SK-N-SH (cell line): ENCODE results near the gene XRRA1. TPM values are rescaled to one million over a fixed set of nuclear protein-coding genes. Genes with fewer than 3 reads are reported as not detected.

Experiments
- CTCF ChIA-PET: fragments of 300-600, 350-600 bp; formaldehyde crosslinking; extraction: SDS; loops from one replicate; lab custom pipeline; 2021; lab: Yijun Ruan, JAX
- POLR2A ChIA-PET: fragments of 350-600 bp; sonication (Branson Sonifier 250); formaldehyde crosslinking; extraction: SDS; loops from one replicate; lab custom pipeline; 2020; ENCODE audit warnings: antibody characterized with exemption, inconsistent platforms; lab: Yijun Ruan, JAX
- DNase-seq: peaks from one replicate; pipeline ENCODE4 v3.0.0; 2012
- H2AFZ ChIP-seq: fragments of 200-600 bp; sonication (generic); 2 replicates; pipeline ENCODE4 v1.8.1; 2016; ENCODE audit warnings: antibody characterized with exemption, mild to moderate bottlenecking, low read depth
- H3F3A ChIP-seq: fragments of 200-600 bp; sonication (generic); replicated peaks from 2 replicates; pipeline ENCODE3; 2016; ENCODE audit warnings: antibody characterized with exemption, mild to moderate bottlenecking; ENCODE audit not compliant: insufficient read depth
- H3K27ac ChIP-seq, 2 experiments: fragments of 200-500 bp in 1 of 2; fragments of 200-600 bp in 1 of 2; sonication (Bioruptor generic) in 1 of 2; sonication (generic), shearing (Covaris generic) in 1 of 2; 2 replicates each; pipeline versions ENCODE4 v1.5.1 to v1.6.1; 2014 to 2016; ENCODE audit warnings: low read depth in 2 of 2, inconsistent platforms in 1 of 2, low read length in 1 of 2, mild to moderate bottlenecking in 1 of 2, mixed read lengths in 1 of 2
- H3K27me3 ChIP-seq: fragments of 200-600 bp; sonication (generic), shearing (Covaris generic); 2 replicates; pipeline ENCODE4 v1.6.1; 2016; ENCODE audit warnings: mixed run types; ENCODE audit not compliant: insufficient read depth
- H3K36me3 ChIP-seq, 2 experiments: fragments of 200-500 bp in 1 of 2; fragments of 200-600 bp in 1 of 2; sonication (Bioruptor generic) in 1 of 2; sonication (generic) in 1 of 2; replicated peaks in 1 of 2; 2 replicates each; pipeline versions ENCODE3 to v1.5.1; 2014 to 2016; ENCODE audit warnings: low read length in 1 of 2, mild to moderate bottlenecking in 1 of 2; ENCODE audit not compliant: insufficient read depth in 2 of 2, control insufficient read depth in 1 of 2
- H3K4me1 ChIP-seq, 2 experiments: fragments of 200-500 bp in 1 of 2; fragments of 200-600 bp in 1 of 2; sonication (Bioruptor generic) in 1 of 2; sonication (generic), shearing (Covaris generic) in 1 of 2; 2 replicates each; pipeline versions ENCODE4 v1.5.1 to v1.6.1; 2014 to 2016; ENCODE audit warnings: low read depth in 1 of 2, low read length in 1 of 2, mixed run types in 1 of 2; ENCODE audit not compliant: insufficient read depth in 2 of 2, control insufficient read depth in 1 of 2
- H3K4me2 ChIP-seq: fragments of 200-600 bp; sonication (generic), shearing (Covaris generic); 2 replicates; pipeline ENCODE4 v1.6.1; 2017; ENCODE audit warnings: mixed run types
- H3K4me3 ChIP-seq, 2 experiments: fragments of 200-500 bp in 1 of 2; fragments of 200-600 bp in 1 of 2; sonication (Bioruptor generic) in 1 of 2; sonication (generic), shearing (Covaris generic) in 1 of 2; 2 replicates each; pipeline versions ENCODE4 v1.5.1 to v1.8.1; 2014 to 2016; ENCODE audit warnings: low read depth in 2 of 2, inconsistent platforms in 1 of 2, low read length in 1 of 2, mild to moderate bottlenecking in 1 of 2, mixed read lengths in 1 of 2, moderate library complexity in 1 of 2
- H3K79me2 ChIP-seq: fragments of 200-600 bp; sonication (generic); 2 replicates; pipeline ENCODE4 v1.8.1; 2017; ENCODE audit warnings: mild to moderate bottlenecking; ENCODE audit not compliant: insufficient read depth
- H3K9ac ChIP-seq: fragments of 200-600 bp; sonication (generic); 2 replicates; pipeline ENCODE4 v1.6.1; 2017; ENCODE audit warnings: mixed run types
- H3K9me2 ChIP-seq: fragments of 200-600 bp; sonication (generic); 2 replicates; pipeline ENCODE4 v1.6.1; 2017; ENCODE audit warnings: mixed run types
- H3K9me3 ChIP-seq: fragments of 200-600 bp; sonication (generic); 2 replicates; pipeline ENCODE4 v1.6.1; 2017; ENCODE audit warnings: mixed run types, mild to moderate bottlenecking, moderate library complexity
- H4K20me1 ChIP-seq: fragments of 200-600 bp; sonication (generic); 2 replicates; pipeline ENCODE4 v1.6.1; 2017; ENCODE audit warnings: mild to moderate bottlenecking, mixed run types; ENCODE audit not compliant: insufficient read depth
- EP300 ChIP-seq, 2 experiments: IDR thresholded peaks; 2 replicates each; pipeline versions ENCODE4 v1.4.0 to v1.6.1; 2012; ENCODE audit warnings: borderline replicate concordance in 1 of 2, low read depth in 1 of 2, low read length in 1 of 2
- IRF3 ChIP-seq: fragments of 150-350 bp; IDR thresholded peaks from 2 replicates; pipeline ENCODE4 v1.6.1; 2016; ENCODE audit warnings: mild to moderate bottlenecking, low read depth, low read length
- JUND ChIP-seq: IDR thresholded peaks from 2 replicates; pipeline ENCODE4 v1.4.0; 2012
- MEF2A ChIP-seq: IDR thresholded peaks from 2 replicates; pipeline ENCODE4 v1.4.0; 2012; ENCODE audit warnings: low read depth, borderline replicate concordance
- NFIC ChIP-seq: IDR thresholded peaks from 2 replicates; pipeline ENCODE4 v1.4.0; 2012; ENCODE audit warnings: borderline replicate concordance
- RAD21 ChIP-seq: IDR thresholded peaks from 2 replicates; pipeline ENCODE4 v1.6.1; 2012; ENCODE audit warnings: mild to moderate bottlenecking, low read length
- REST ChIP-seq: IDR thresholded peaks from 2 replicates; pipeline ENCODE4 v1.6.1; 2012; ENCODE audit warnings: mild to moderate bottlenecking, low read depth, low read length, moderate library complexity
- RXRA ChIP-seq: IDR thresholded peaks from 2 replicates; pipeline ENCODE4 v1.4.0; 2012; ENCODE audit warnings: low read depth, mild to moderate bottlenecking, borderline replicate concordance
- SIN3A ChIP-seq: IDR thresholded peaks from 2 replicates; pipeline ENCODE4 v1.6.1; 2012; ENCODE audit warnings: low read depth, mild to moderate bottlenecking, low read length, moderate library complexity, borderline replicate concordance
- TEAD4 ChIP-seq: IDR thresholded peaks from 2 replicates; pipeline ENCODE4 v1.4.0; 2012; ENCODE audit warnings: mild to moderate bottlenecking, borderline replicate concordance; ENCODE audit not compliant: insufficient read depth
- WGBS: methylation state at CpG from one replicate; pipeline ENCODE4 v1.1.6; 2017; ENCODE audit warnings: low lambda C conversion rate; 5-methylcytosine and 5-hydroxymethylcytosine counted together
- polyA plus RNA-seq, 3 experiments: library from polyadenylated mRNA; depleted of rRNA; stranded (reverse); fragments of >200 nt; gene quantifications; 2 replicates each; pipeline ENCODE4 v1.2.3, GENCODE V29; 2012

Gene XRRA1
- polyA plus RNA-seq, 1 of the 3 experiments (the other 2 are of a cell fraction), result 12.9 TPM

GRCh38 chr11:74809801-74810200 is 139.1 kb downstream of the XRRA1 start:
- no peak overlapping the region for H3K4me2 ChIP-seq
- H4K20me1 ChIP-seq, result no peaks in the 10 kb centered on the region
- H3K4me3 ChIP-seq, result no peak overlapping the region
- CTCF ChIA-PET, result interaction anchor here (0.7 kb wide), 1 partner anchor 24 kb away, joined by 3 read pairs; no protein-coding TSS in a partner anchor
- no peaks in the 10 kb centered on the region for H3K9me3 ChIP-seq
- DNase-seq, result no peak
- peaks cover 34% of the 10 kb centered on the region for H3K79me2 ChIP-seq
- H3K27ac ChIP-seq, result no peak overlapping the region
- TF ChIP-seq RXRA (no peak), REST (no peak), EP300 (IDR thresholded peaks at IDR 0.05; ENCODE audit: borderline replicate concordance in 1 of 2, low read depth in 1 of 2, low read length in 1 of 2) (no peak), SIN3A (no peak), NFIC (no peak)
- peaks cover 19 to 54% of the 10 kb centered on the region in 2 experiments for H3K36me3 ChIP-seq
- no peaks in the 10 kb centered on the region; a peak in 1 of 4 replicates for H3K4me1 ChIP-seq
- H3K9ac ChIP-seq, result no peak overlapping the region
- no peak overlapping the region for H2AFZ ChIP-seq
- no peaks in the 10 kb centered on the region for H3K27me3 ChIP-seq
- H3K9me2 ChIP-seq, result no peaks in the 10 kb centered on the region
- POLR2A ChIA-PET, result no interaction called here
- no peaks in the 10 kb centered on the region for H3F3A ChIP-seq

GRCh38 chr11:74806267-74806666 is 142.6 kb downstream of the XRRA1 start:
- Histone ChIP-seq H3K36me3 (peaks cover 7 to 36% of the 10 kb centered on the region in 2 experiments), H3K4me1 (no peaks in the 10 kb centered on the region; a peak in 1 of 4 replicates), H4K20me1 (no peaks in the 10 kb centered on the region), H3K4me2 (no peak overlapping the region), H3K79me2 (peaks cover 46% of the 10 kb centered on the region; the same call in 1 of the 2 replicates), H3F3A (no peaks in the 10 kb centered on the region), H3K27ac (no peak overlapping the region), H3K4me3 (no peak overlapping the region), H3K9me3 (no peaks in the 10 kb centered on the region), H3K27me3 (no peaks in the 10 kb centered on the region), H2AFZ (no peak overlapping the region), H3K9me2 (no peaks in the 10 kb centered on the region), H3K9ac (no peak overlapping the region)
- ChIA-PET CTCF (no interaction called here), POLR2A (no interaction called here)
- no peak for DNase-seq
- WGBS, result 78% methylated on average over 3 of the region's 3 CpGs
- TF ChIP-seq TEAD4, result no peak
- no peak for TF ChIP-seq JUND
- TF ChIP-seq RAD21, result no peak
- TF ChIP-seq IRF3, result no peak
- TF ChIP-seq RXRA, result no peak
- TF ChIP-seq MEF2A, result no peak
- TF ChIP-seq, all 33 proteins: peak for 0
